ENCODE results near the gene IPCEF1.
"Not testable (repeated sequence)": the region's sequence is repeated elsewhere in the genome, so short reads cannot be mapped to it uniquely, and the experiment has no call there.

IPCEF1 gene

DNA sequence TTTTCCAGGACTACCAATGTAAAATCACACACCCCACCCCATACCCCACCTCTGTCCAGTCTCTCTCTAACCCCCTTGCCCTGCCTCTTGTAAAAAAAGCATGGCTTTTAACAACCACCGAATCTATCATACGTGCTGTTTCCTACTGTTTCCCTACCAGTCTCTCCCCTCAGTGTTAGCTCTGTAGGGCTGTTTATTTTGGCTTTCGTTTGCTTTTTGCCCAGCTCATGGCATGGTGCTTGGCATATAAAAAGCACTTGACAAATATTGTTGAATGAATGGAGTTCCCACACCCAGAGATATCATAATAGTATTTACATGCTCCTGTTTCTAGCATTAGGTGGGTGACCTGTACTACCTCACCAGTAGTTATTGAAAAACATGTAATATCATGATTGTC lies 169.4 kb downstream of the IPCEF1 start:
- Mint-ChIP-seq H3K27me3 (no peaks in the 10 kb centered on the region), H3K27ac (peak overlapping the region; percentile 68), H3K4me1 (ENCODE audit: low read depth) (peaks cover 35% of the 10 kb centered on the region), H3K4me3 (no peak overlapping the region), H3K9me3 (no peaks in the 10 kb centered on the region), H3K36me3 (ENCODE audit: low read depth) (peaks cover 84% of the 10 kb centered on the region)
- intact Hi-C loops (cut with micrococcal nuclease), result no loop called here

DNA sequence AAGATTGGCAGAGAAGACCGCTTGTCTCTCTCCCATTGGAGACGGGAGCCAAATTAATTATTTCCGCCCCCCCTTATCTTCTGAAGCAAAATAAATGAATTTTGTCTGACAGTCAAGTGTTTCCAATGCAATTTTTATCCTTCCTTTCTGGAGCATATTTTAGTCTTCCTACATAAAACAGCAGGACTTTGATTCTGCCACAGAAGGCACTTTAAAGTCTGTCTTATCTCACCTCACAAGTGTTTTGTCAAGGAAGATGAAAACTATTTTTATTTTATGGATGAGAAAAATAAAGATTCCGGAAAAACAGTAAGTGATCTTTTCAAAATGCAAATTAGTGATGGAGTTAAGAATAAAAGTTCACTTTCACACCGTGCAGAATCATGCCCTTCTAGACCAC lies 177.2 kb downstream of the IPCEF1 start:
- no peaks in the 10 kb centered on the region for H3K27me3 Mint-ChIP-seq
- H3K4me1 Mint-ChIP-seq (ENCODE audit: low read depth), result peaks cover 60% of the 10 kb centered on the region
- H3K27ac Mint-ChIP-seq, result peak overlapping the region; percentile 45
- H3K36me3 Mint-ChIP-seq (ENCODE audit: low read depth), result peaks cover 83% of the 10 kb centered on the region
- peaks cover 25% of the 10 kb centered on the region for H3K9me3 Mint-ChIP-seq
- no peak overlapping the region for H3K4me3 Mint-ChIP-seq
- intact Hi-C loops (cut with micrococcal nuclease), result no loop called here

DNA sequence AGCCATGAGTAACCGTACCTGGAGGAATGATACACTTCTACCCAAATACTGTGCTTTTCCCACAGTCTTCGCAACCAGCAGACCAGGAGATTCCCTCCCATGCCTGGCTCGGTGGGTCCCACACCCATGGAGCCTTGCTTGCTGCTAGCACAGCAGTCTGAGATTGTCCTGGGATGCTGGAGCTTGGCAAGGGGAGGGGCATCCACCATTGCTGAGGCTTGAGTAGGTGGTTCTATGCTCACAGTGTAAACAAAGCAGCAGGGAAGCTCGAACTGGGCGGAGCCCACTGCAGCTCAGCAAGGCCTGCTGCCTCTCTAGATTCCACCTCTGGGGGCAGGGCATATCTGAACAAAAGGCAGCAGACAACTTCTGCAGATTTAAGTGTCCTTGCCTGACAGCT lies 184.2 kb downstream of the IPCEF1 start:
- Mint-ChIP-seq H3K4me1 (ENCODE audit: low read depth) (peaks cover 89% of the 10 kb centered on the region), H3K36me3 (ENCODE audit: low read depth) (peaks cover 92% of the 10 kb centered on the region), H3K9me3 (peaks cover 40% of the 10 kb centered on the region), H3K4me3 (peak overlapping the region; percentile 24), H3K27ac (peak overlapping the region; percentile 50)
- H3K27me3 Mint-ChIP-seq; intact Hi-C loops (cut with micrococcal nuclease): not testable (repeated sequence)

DNA sequence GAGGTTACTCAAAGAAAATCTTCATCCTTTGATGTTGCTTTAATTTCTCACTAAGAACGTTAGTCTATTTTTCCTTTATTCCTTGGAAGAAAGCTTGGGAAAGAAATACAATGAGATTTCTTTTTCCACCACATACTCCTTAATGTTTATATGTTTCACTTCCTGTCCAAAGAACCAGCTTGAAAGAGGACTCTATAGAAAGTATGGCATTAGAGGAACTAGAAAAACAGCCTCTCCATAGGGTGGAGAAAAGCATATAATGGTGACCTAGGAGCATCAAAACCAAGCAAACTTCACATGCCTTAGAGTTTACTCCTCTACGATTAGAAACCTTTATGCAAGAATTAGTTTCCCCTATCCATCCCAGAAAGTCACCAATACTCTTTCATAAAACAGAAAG lies 186.5 kb downstream of the IPCEF1 start:
- H3K27ac Mint-ChIP-seq, result peak overlapping the region; percentile 61
- peaks cover 92% of the 10 kb centered on the region for H3K36me3 Mint-ChIP-seq (ENCODE audit: low read depth)
- peaks cover 89% of the 10 kb centered on the region for H3K4me1 Mint-ChIP-seq (ENCODE audit: low read depth)

DNA sequence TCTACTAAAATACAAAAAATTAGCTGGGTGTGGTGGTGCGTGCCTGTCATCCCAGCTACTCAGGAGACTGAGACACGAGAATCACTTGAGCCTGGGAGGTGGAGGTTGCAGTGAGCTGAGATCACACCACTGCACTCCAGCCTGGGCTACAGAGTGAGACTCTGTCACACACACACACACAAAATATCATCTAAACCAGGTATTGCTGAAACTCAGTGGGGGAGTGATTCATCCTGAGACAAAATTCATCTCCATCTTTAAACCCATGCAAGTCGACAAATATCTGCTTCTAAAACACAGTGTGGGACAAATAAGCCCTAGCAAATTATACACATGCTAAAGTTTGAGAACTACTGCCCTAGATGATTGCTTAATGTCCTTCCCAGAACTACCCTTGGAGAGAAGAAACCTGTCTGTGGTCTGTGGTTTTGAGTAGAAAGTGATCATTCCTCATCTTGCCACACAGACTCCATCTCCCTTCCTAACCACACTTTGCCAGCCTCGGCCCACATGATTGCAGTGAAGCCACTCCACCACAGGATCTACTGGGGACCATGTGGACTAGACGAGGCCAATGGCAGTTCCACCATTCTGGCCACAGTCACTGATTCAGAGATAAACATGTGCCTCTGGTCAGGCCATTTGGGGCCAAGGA lies 187.3 kb downstream of the IPCEF1 start:
- Mint-ChIP-seq H3K9me3 (peaks cover 19% of the 10 kb centered on the region), H3K4me1 (ENCODE audit: low read depth) (peaks cover 87% of the 10 kb centered on the region), H3K27me3 (no peaks in the 10 kb centered on the region), H3K4me3 (no peak overlapping the region), H3K27ac (peak overlapping the region; percentile 61), H3K36me3 (ENCODE audit: low read depth) (peaks cover 91% of the 10 kb centered on the region)
- intact Hi-C loops (cut with micrococcal nuclease), result no loop called here

More for the DNA sequence above, 186.5 kb downstream of the IPCEF1 start:
- Mint-ChIP-seq H3K4me3 (no peak overlapping the region), H3K27me3 (no peaks in the 10 kb centered on the region), H3K9me3 (peaks cover 23% of the 10 kb centered on the region)
- intact Hi-C loops (cut with micrococcal nuclease), result no loop called here

DNA sequence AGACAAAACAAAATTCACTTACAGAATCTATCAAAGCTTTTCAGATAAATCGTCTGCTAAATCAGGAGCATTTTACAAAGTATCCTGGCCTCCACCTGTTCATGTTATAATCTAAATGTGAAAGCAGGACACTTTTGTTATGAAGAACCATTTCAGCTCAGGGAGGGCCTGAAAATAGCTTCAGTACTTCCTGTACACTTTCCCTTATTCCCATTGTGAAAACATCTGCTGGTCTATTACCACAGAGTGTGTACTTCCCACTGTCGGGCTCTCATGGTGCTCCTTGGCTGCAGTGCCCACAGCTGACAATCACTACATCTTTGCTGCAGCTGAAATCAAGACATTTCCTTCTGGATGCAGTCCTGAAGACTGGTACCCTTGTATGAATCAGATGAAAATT lies 189.5 kb downstream of the IPCEF1 start:
- no peaks in the 10 kb centered on the region for H3K27me3 Mint-ChIP-seq
- H3K27ac Mint-ChIP-seq, result peak overlapping the region; percentile 75
- peaks cover 67% of the 10 kb centered on the region for H3K4me1 Mint-ChIP-seq (ENCODE audit: low read depth)
- H3K36me3 Mint-ChIP-seq (ENCODE audit: low read depth), result peaks cover 73% of the 10 kb centered on the region
- no peak overlapping the region for H3K4me3 Mint-ChIP-seq
- H3K9me3 Mint-ChIP-seq, result no peaks in the 10 kb centered on the region
- intact Hi-C loops (cut with micrococcal nuclease), result no loop called here

DNA sequence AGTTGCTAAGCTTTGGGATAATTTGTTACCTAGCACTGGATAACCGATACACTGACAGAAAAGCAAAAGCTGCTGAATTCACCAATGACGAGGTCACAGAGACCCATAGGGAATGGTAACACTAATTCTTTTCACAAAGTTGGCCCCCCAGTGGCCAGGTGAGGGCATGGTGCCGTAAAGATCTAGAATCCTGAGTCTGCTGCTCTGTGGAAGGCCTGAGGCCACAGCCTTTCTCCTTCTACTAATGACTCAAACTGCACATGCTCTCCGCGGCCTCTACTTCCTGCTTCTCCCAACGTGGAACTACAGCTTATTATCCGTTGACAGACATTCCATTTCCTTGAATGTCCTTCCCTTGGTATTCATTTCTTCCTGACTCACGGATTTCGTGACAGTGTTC lies 190.5 kb downstream of the IPCEF1 start:
- intact Hi-C loops (cut with micrococcal nuclease), result no loop called here
- Mint-ChIP-seq H3K36me3 (ENCODE audit: low read depth) (peaks cover 68% of the 10 kb centered on the region), H3K9me3 (no peaks in the 10 kb centered on the region), H3K4me1 (ENCODE audit: low read depth) (peaks cover 66% of the 10 kb centered on the region), H3K27me3 (no peaks in the 10 kb centered on the region), H3K4me3 (no peak overlapping the region), H3K27ac (peak overlapping the region; percentile 75)

DNA sequence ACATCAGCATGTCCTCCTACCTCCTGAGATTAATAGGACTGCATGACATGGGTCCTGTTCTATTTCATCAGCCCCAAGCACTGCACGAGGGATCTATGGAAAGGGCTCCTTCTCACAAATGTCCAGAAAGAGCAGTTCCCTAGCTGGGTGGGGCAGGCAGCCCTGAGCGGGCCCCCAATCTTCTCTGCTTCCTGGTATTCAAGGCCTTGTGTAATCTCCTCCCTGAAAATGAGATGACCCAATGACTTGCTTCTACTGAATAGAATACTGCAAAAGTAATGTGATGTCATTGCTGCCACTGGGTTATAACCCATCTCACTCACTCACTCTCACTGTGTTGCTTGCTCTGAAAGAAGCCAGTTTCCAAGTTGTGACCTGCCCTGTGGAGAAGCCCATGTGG lies 191.1 kb downstream of the IPCEF1 start:
- H3K9me3 Mint-ChIP-seq, result no peaks in the 10 kb centered on the region
- peaks cover 60% of the 10 kb centered on the region for H3K4me1 Mint-ChIP-seq (ENCODE audit: low read depth)
- H3K36me3 Mint-ChIP-seq (ENCODE audit: low read depth), result peaks cover 61% of the 10 kb centered on the region

DNA sequence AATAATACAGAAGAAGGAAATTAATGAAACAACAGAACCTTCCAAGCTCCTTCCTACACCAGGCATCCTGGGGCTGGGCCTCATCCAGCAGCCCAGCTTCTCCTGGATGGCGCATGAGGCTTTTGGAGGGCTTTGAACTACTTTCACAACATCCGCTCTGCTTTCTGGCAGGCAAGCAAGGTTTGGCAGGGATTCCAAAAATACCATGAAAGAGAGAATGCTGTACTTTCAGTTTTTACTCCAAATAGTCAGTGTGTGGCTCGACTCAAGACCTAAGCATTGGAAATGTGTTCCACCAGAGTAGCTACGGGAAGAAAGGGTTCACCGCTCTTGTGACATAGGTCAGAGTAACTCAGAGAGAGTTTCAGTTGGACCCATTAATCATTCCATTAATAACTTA lies 192.2 kb downstream of the IPCEF1 start:
- intact Hi-C loops (cut with micrococcal nuclease), result no loop called here
- peaks cover 57% of the 10 kb centered on the region for H3K4me1 Mint-ChIP-seq (ENCODE audit: low read depth)
- peaks cover 52% of the 10 kb centered on the region for H3K36me3 Mint-ChIP-seq (ENCODE audit: low read depth)
- no peak overlapping the region for H3K4me3 Mint-ChIP-seq
- no peak overlapping the region for H3K27ac Mint-ChIP-seq
- H3K27me3 Mint-ChIP-seq, result no peaks in the 10 kb centered on the region
- no peaks in the 10 kb centered on the region for H3K9me3 Mint-ChIP-seq

More for the DNA sequence above, 191.1 kb downstream of the IPCEF1 start:
- Mint-ChIP-seq H3K4me3 (peak overlapping the region; percentile 21), H3K27me3 (no peaks in the 10 kb centered on the region), H3K27ac (peak overlapping the region; percentile 75)
- intact Hi-C loops (cut with micrococcal nuclease), result no loop called here

DNA sequence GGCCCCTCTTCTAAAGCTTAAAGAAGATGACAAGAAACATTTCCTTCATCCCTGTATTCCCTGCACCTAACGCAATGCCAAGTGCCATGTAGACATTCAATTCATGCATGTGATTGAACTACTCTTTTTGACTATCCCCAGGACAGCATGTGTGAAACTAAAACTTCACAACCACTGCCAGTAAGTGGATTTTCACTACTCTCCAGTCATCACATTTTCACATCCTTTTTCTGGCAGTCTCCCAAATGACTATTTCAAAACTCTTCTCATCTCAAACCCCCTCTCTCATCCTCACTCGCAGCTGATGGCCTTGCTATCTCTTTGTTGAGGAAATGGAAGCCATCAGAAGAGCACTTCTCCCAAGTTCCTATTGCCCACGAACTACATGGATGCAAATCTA lies 194.9 kb downstream of the IPCEF1 start:
- H3K27me3 Mint-ChIP-seq, result no peaks in the 10 kb centered on the region
- H3K4me3 Mint-ChIP-seq, result no peak overlapping the region
- H3K36me3 Mint-ChIP-seq (ENCODE audit: low read depth), result peaks cover 43% of the 10 kb centered on the region
- H3K27ac Mint-ChIP-seq, result no peak overlapping the region
- intact Hi-C loops (cut with micrococcal nuclease), result no loop called here
- no peaks in the 10 kb centered on the region for H3K9me3 Mint-ChIP-seq
- H3K4me1 Mint-ChIP-seq (ENCODE audit: low read depth), result peaks cover 53% of the 10 kb centered on the region

DNA sequence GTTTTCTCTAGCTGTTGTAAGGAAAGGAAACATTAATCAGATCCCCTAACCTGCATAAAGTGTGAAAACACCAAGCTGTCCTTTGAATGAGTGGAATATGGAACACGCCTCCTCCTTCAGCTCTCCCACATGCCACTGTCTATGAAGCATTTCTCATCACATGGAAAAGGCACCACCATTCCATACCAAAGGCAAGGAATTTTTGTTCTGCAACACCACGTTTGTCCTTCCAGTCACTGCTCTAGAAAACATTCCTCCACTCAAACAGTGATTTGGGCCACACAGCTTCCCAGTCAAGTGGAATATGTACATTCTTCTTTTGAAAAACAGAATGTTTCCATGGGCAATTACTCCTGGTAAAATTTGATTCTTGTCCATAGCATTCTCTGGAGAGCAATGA lies 197.5 kb downstream of the IPCEF1 start:
- Mint-ChIP-seq H3K4me1 (ENCODE audit: low read depth) (peaks cover 49% of the 10 kb centered on the region), H3K9me3 (no peaks in the 10 kb centered on the region), H3K36me3 (ENCODE audit: low read depth) (peaks cover 30% of the 10 kb centered on the region), H3K4me3 (no peak overlapping the region), H3K27me3 (no peaks in the 10 kb centered on the region), H3K27ac (peak overlapping the region; percentile 37)
- intact Hi-C loops (cut with micrococcal nuclease), result loop anchor here (5.0 to 10.0 kb wide), 3 partner anchors 38 to 506 kb away; partner anchors contain the start of gene IPCEF1

DNA sequence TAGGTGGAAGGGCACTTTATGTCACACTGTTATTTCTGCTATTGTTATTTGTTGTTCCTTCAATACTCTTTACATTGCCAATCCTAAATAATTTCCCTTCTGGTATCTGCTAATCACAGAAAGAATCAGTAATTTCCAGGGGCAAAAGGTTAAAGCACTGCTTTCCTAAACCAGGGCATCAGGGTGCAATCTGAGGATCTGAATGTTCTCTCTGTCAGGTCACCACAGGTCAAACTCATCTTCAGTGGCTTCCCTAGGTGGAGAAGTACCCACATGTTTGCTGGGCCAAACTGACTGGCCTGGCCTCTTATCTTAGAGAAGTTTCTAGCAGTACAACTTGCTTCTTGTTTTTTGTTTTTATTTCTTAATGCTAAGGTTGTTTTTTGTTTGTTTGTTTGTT lies 198.9 kb downstream of the IPCEF1 start:
- no peak overlapping the region for H3K4me3 Mint-ChIP-seq
- peaks cover 54% of the 10 kb centered on the region for H3K4me1 Mint-ChIP-seq (ENCODE audit: low read depth)
- intact Hi-C loops (cut with micrococcal nuclease), result loop anchor here (5.0 to 10.0 kb wide), 3 partner anchors 40 to 507 kb away; partner anchors contain the start of gene IPCEF1
- H3K9me3 Mint-ChIP-seq, result no peaks in the 10 kb centered on the region
- H3K27ac Mint-ChIP-seq, result peak overlapping the region; percentile 73
- H3K36me3 Mint-ChIP-seq (ENCODE audit: low read depth), result peaks cover 40% of the 10 kb centered on the region
- no peaks in the 10 kb centered on the region for H3K27me3 Mint-ChIP-seq

DNA sequence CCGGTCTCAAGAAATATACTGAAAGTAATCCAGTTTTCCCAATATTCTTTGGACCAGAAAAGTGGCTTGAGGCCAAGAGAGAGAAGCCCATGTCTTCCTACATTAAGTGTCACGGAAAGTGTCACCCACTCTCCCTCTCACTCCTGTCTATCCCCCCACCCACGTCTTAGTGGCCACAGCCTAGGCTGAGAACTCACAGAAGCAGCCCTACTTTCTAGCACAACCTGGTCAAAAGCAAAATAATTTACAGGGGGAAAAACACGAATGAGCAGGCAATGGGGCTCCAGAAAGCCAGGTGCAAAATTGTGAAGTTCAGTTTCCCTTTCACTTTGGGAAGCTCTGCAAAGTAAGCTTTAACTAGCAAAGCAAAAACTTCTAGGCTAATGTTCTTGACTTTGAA lies 199.5 kb downstream of the IPCEF1 start:
- Mint-ChIP-seq H3K4me1 (ENCODE audit: low read depth) (peaks cover 54% of the 10 kb centered on the region), H3K36me3 (ENCODE audit: low read depth) (peaks cover 40% of the 10 kb centered on the region), H3K4me3 (no peak overlapping the region), H3K27ac (peak overlapping the region; percentile 73), H3K27me3 (peaks cover under 1% of the 10 kb centered on the region), H3K9me3 (no peaks in the 10 kb centered on the region)
- intact Hi-C loops (cut with micrococcal nuclease), result loop anchor here (5.0 to 10.0 kb wide), 3 partner anchors 40 to 508 kb away; partner anchors contain the start of gene IPCEF1

DNA sequence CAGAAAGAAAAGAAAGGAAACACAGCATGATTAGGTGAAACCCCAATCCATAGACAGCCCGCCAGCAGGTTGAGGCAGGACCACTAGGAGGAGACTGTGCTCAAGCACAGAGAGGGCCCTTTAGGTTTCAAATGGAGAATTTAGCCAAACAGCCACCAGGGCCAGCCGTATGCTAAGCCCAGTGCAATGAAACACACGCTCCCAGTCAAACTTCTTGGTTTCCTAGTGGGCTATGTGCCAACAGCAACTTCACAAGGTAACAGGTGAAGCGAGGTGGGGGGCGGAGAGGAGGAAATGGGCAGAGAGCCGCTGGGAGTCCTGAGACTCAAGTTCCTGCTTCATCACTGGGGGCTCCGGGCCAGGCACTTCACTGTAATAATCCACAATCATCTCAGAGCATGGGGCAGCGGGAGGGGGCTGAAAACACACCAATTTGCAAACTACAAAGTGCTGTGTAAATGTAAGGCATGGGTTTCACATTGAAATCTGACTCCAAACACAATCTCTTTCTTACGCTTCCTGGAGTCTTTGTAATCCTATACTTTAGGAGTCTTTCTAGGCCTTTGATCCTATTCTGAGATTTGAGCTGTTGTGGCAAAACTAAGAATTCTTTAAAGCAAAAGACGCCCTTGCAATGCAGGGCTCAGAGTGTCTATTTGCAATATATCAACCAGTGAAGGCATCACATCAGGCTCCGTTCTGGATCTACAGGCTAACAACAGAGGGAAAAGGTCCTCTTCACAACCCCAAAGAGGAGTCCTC lies 200.3 kb downstream of the IPCEF1 start:
- Mint-ChIP-seq H3K9me3 (no peaks in the 10 kb centered on the region), H3K27me3 (peaks cover 2% of the 10 kb centered on the region), H3K4me3 (peak overlapping the region; percentile 7), H3K4me1 (ENCODE audit: low read depth) (peaks cover 54% of the 10 kb centered on the region), H3K36me3 (ENCODE audit: low read depth) (peaks cover 40% of the 10 kb centered on the region), H3K27ac (peak overlapping the region; percentile 73)
- intact Hi-C loops (cut with micrococcal nuclease), result loop anchor here (5.0 to 10.0 kb wide), 3 partner anchors 41 to 508 kb away; partner anchors contain the start of gene IPCEF1

Data from dendritic cell treated with granulocyte-macrophage colony-stimulating factor and Interleukin-4, amounts not matched to agents 40 ng/mL and 50 ng/mL, for 4 days (primary cell).